Glutamatergic neuron (in vitro differentiated cells): ENCODE results near the gene SLC30A7. TPM values are rescaled to one million over a fixed set of nuclear protein-coding genes. Genes with fewer than 3 reads are reported as not detected.

Source experiments
- DNase-seq: peaks from one replicate; pipeline ENCODE4 v3.0.0; 2022
- H3K27ac Mint-ChIP-seq: one replicate; pipeline ENCODE4 v1.8.0; 2020; ENCODE audit warnings: mild to moderate bottlenecking, mixed read lengths, inconsistent platforms; ENCODE audit not compliant: unreplicated experiment
- H3K27me3 Mint-ChIP-seq: one replicate; pipeline ENCODE4 v1.8.0; 2020; ENCODE audit warnings: mild to moderate bottlenecking, moderate library complexity, mixed read lengths, inconsistent platforms; ENCODE audit not compliant: unreplicated experiment
- H3K36me3 Mint-ChIP-seq: one replicate; pipeline ENCODE4 v1.8.0; 2020; ENCODE audit warnings: mild to moderate bottlenecking, mixed read lengths, inconsistent platforms; ENCODE audit not compliant: unreplicated experiment
- H3K4me1 Mint-ChIP-seq: one replicate; pipeline ENCODE4 v1.8.0; 2020; ENCODE audit warnings: mild to moderate bottlenecking, low read depth, mixed read lengths, inconsistent platforms; ENCODE audit not compliant: unreplicated experiment
- H3K4me3 Mint-ChIP-seq: one replicate; pipeline ENCODE4 v1.8.0; 2020; ENCODE audit warnings: mild to moderate bottlenecking, mixed read lengths, inconsistent platforms; ENCODE audit not compliant: unreplicated experiment
- H3K9me3 Mint-ChIP-seq: one replicate; pipeline ENCODE4 v1.8.0; 2020; ENCODE audit warnings: mild to moderate bottlenecking, moderate library complexity, mixed read lengths, inconsistent platforms; ENCODE audit not compliant: unreplicated experiment
- total RNA-seq: library from RNA; stranded (reverse); fragmentation: NEBNext Ultra II Directional; extraction: Animal tissue kit (Norgen Biotek cat#: 25700); gene quantifications from one replicate; pipeline ENCODE4 v1.2.1, GENCODE V29; 2021; ENCODE audit not compliant: unreplicated experiment
- TF ChIP-seq, protein P1 (sequence below): fragments of 200-600 bp; sonication (generic); IDR thresholded peaks from one replicate; pipeline ENCODE4 v1.5.0; 2021; ENCODE audit not compliant: partially characterized antibody, unreplicated experiment

The SLC30A7 gene
- total RNA-seq, 1 donor from 2014 or later = 21.5 TPM

DNA sequence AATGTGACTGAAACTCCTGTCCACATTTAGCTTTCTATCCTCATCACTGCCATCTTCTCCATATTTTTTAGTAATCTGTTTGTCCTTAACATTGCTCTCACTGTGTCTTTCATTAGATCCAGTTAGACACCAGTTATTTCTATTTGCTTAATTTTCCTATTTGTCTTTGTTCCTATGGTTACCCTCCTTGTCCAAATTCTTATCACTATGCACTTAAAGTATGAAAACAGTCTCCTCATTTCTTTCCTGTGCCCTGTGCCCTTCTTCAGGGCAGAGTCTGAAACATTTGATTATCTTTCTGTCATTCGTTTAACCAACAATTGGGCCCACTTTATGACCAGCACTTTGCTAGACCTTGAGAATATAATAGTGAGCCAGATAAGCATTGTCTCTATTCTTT is 64.2 kb downstream of the SLC30A7 start:
- Mint-ChIP-seq H3K9me3 (no peaks in the 10 kb centered on the region), H3K27ac (no peak overlapping the region), H3K36me3 (no peaks in the 10 kb centered on the region), H3K27me3 (peaks cover 2% of the 10 kb centered on the region), H3K4me1 (no peaks in the 10 kb centered on the region), H3K4me3 (no peak overlapping the region)
- TF ChIP-seq, protein P1, sequence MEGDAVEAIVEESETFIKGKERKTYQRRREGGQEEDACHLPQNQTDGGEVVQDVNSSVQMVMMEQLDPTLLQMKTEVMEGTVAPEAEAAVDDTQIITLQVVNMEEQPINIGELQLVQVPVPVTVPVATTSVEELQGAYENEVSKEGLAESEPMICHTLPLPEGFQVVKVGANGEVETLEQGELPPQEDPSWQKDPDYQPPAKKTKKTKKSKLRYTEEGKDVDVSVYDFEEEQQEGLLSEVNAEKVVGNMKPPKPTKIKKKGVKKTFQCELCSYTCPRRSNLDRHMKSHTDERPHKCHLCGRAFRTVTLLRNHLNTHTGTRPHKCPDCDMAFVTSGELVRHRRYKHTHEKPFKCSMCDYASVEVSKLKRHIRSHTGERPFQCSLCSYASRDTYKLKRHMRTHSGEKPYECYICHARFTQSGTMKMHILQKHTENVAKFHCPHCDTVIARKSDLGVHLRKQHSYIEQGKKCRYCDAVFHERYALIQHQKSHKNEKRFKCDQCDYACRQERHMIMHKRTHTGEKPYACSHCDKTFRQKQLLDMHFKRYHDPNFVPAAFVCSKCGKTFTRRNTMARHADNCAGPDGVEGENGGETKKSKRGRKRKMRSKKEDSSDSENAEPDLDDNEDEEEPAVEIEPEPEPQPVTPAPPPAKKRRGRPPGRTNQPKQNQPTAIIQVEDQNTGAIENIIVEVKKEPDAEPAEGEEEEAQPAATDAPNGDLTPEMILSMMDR = no peak
- no peak for DNase-seq

DNA sequence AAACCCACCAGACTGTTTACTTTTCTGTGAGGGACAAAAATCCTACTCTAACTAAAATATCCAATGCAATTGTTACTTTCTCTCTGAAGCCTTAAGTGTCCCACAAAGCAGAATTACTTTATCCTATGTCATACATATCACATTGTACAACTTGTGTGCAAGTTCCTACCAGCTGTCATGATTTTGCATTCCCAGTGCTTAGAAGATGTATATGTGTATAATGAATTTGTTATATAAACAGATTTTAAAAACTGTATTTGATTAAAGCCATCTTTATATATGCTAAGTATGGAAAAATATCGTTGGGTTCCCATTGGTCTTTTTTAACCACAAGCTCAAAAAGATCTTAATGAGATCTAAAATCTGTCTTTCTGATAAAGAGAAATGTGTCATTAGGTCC is 72.7 kb downstream of the SLC30A7 start:
- TF ChIP-seq, protein P1 = no peak
- DNase-seq = no peak
- peaks cover 2% of the 10 kb centered on the region for H3K9me3 Mint-ChIP-seq
- no peak overlapping the region for H3K27ac Mint-ChIP-seq
- H3K36me3 Mint-ChIP-seq = no peaks in the 10 kb centered on the region
- peaks cover 2% of the 10 kb centered on the region for H3K27me3 Mint-ChIP-seq
- H3K4me3 Mint-ChIP-seq = no peak overlapping the region
- H3K4me1 Mint-ChIP-seq = peaks cover 11% of the 10 kb centered on the region

DNA sequence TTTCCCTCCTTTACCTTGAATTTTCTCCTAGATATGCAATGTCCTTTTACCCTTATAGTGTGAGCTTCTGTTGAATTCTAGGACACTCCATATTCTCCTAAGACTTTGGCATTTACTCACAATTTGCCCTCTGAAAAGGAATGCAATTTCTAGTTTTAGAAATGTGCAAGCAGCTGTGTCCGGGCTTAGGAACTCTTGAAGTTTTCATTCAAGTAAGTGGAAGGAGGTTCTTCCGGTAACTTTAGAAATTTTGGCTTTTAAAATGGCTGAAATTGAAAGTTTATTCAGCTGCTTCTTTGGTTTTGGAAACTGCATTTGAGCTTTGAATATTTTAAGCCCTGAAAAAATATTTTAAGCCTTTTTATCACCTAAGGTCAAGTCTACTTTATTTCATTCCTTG is 73.4 kb downstream of the SLC30A7 start:
- Mint-ChIP-seq H3K27ac (no peak overlapping the region), H3K36me3 (no peaks in the 10 kb centered on the region), H3K27me3 (peaks cover 2% of the 10 kb centered on the region), H3K4me3 (no peak overlapping the region), H3K4me1 (peaks cover 11% of the 10 kb centered on the region), H3K9me3 (peaks cover 2% of the 10 kb centered on the region)
- TF ChIP-seq, protein P1 = no peak
- DNase-seq = no peak

DNA sequence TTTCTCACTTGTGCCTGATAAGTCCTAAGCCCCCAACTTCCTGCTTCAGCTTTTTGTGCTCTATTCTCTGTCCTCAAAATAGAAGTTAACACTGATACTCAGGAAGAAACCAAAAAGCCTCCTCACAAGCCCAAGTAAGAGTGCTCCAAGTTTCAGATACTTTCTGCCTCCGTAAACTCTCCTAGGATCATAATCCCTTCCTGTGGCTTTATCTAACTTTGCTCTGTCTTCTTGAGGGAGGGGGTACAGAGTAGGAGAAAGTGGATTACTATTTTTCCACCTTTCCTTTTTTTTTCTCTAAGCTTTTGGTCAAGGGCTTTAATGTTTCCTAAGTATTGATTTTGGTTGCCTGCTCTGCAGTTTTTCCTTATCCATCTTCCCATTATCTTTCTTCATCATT is 75.1 kb downstream of the SLC30A7 start:
- Mint-ChIP-seq H3K4me1 (peaks cover 11% of the 10 kb centered on the region), H3K27ac (no peak overlapping the region), H3K4me3 (no peak overlapping the region), H3K36me3 (no peaks in the 10 kb centered on the region), H3K9me3 (peaks cover 2% of the 10 kb centered on the region), H3K27me3 (peaks cover 2% of the 10 kb centered on the region)
- no peak for DNase-seq
- TF ChIP-seq, protein P1 = no peak

DNA sequence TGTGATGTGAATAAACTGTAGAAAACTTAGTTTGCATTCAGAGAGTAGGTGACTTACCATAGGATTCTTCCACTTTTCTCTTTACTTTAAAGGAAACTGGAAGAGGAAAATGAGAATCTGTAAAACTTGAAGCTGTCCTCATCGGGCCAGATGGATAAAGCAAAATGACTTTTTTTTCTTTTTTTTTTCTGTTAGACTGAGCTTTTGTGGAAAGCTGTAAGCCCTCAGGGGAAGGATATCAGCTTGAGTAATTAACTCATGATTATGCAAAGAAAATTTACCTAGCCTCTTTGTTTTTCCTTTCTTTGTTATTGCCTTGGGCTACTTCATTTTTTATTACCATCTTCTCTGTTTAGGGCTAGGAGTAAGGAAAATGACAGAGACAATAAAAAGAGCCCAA is 76.3 kb downstream of the SLC30A7 start:
- Mint-ChIP-seq H3K4me1 (peaks cover 11% of the 10 kb centered on the region), H3K9me3 (peaks cover 2% of the 10 kb centered on the region), H3K4me3 (no peak overlapping the region), H3K27ac (no peak overlapping the region), H3K27me3 (peaks cover 2% of the 10 kb centered on the region), H3K36me3 (no peaks in the 10 kb centered on the region)
- DNase-seq = no peak
- TF ChIP-seq, protein P1 = no peak
